ENCODE results near the gene RAB11FIP3. TPM values are rescaled to one million over a fixed set of nuclear protein-coding genes. Genes with fewer than 3 reads are reported as not detected.

RAB11FIP3 gene
- total RNA-seq, 4 donors from 2014 or later, result 20.7 to 62.5 (median 29.1) TPM

GRCh38 chr16:555528-556473 lies 130.4 kb downstream of the RAB11FIP3 start:
- 62% methylated on average over 15 of the region's 32 CpGs for WGBS
- Histone ChIP-seq H3K27me3 (peaks cover 31% of the 10 kb centered on the region), H3K27ac (no peak overlapping the region), H3K9me3 (no peaks in the 10 kb centered on the region), H3K4me3 (no peak overlapping the region), H3K4me1 (peaks cover 40% of the 10 kb centered on the region), H3K36me3 (peaks cover 32% of the 10 kb centered on the region)
- TF ChIP-seq EP300 (IDR thresholded peaks at IDR 0.05) (no peak), POLR2A (IDR thresholded peaks at IDR 0.05) (no peak), POLR2AphosphoS5 (IDR thresholded peaks at IDR 0.05) (no peak), CTCF (IDR thresholded peaks at IDR 0.05) (no peak)
- no peak for DNase-seq (ENCODE audit: low spot score in 2 of 2)

- Histone ChIP-seq H3K36me3 (peaks cover 25% of the 10 kb centered on the region), H3K27me3 (peaks cover 39% of the 10 kb centered on the region), H3K27ac (no peak overlapping the region), H3K4me1 (peaks cover 40% of the 10 kb centered on the region), H3K4me3 (no peak overlapping the region), H3K9me3 (no peaks in the 10 kb centered on the region)
- TF ChIP-seq POLR2A (IDR thresholded peaks at IDR 0.05), result no peak
- no peak for TF ChIP-seq POLR2AphosphoS5 (IDR thresholded peaks at IDR 0.05)
- no peak for TF ChIP-seq CTCF (IDR thresholded peaks at IDR 0.05)
- no peak for DNase-seq (ENCODE audit: low spot score in 2 of 2)
- WGBS, result 89% methylated on average over 7 of the region's 32 CpGs
These were observed 131.2 kb downstream of the RAB11FIP3 start for GRCh38 chr16:556474-557173.

- Histone ChIP-seq H3K27ac (no peak overlapping the region), H3K27me3 (peaks cover 45% of the 10 kb centered on the region), H3K4me3 (no peak overlapping the region), H3K4me1 (peaks cover 40% of the 10 kb centered on the region), H3K9me3 (no peaks in the 10 kb centered on the region), H3K36me3 (peaks cover 15% of the 10 kb centered on the region)
- TF ChIP-seq POLR2AphosphoS5 (IDR thresholded peaks at IDR 0.05) (no peak), POLR2A (IDR thresholded peaks at IDR 0.05) (no peak), EP300 (IDR thresholded peaks at IDR 0.05) (no peak), CTCF (IDR thresholded peaks at IDR 0.05) (no peak)
- DNase-seq (ENCODE audit: low spot score in 2 of 2), result no peak
- WGBS, result 82% methylated on average over 7 of the region's 23 CpGs
These were observed 132.2 kb downstream of the RAB11FIP3 start for GRCh38 chr16:557463-558297.

- no peak for DNase-seq (ENCODE audit: low spot score in 2 of 2)
- peaks cover 50% of the 10 kb centered on the region for H3K27me3 ChIP-seq
- WGBS, result 70% methylated on average over 13 of the region's 22 CpGs
These were observed 133.0 kb downstream of the RAB11FIP3 start for GRCh38 chr16:558298-559020.

More at GRCh38 chr16:558298-559020, 133.0 kb downstream of the RAB11FIP3 start:
- peaks cover 40% of the 10 kb centered on the region for H3K4me1 ChIP-seq
- H3K9me3 ChIP-seq, result no peaks in the 10 kb centered on the region
- no peak for TF ChIP-seq EP300 (IDR thresholded peaks at IDR 0.05)
- TF ChIP-seq POLR2AphosphoS5 (IDR thresholded peaks at IDR 0.05), result no peak
- TF ChIP-seq CTCF (IDR thresholded peaks at IDR 0.05), result no peak
- TF ChIP-seq POLR2A (IDR thresholded peaks at IDR 0.05), result no peak
- H3K4me3 ChIP-seq, result no peak overlapping the region
- H3K36me3 ChIP-seq, result peaks cover 7% of the 10 kb centered on the region
- H3K27ac ChIP-seq, result no peak overlapping the region
